HG03432 (cell line): Measurements from ENCODE around the gene TBC1D4.
"Not testable (repeated sequence)": the region's sequence is repeated elsewhere in the genome, so short reads cannot be mapped to it uniquely, and the experiment has no call there.

ENCODE experiments used
- ATAC-seq: cut with Tn5 transposase; IDR thresholded peaks from one replicate; pipeline ENCODE4 v1.9.1; 2021; ENCODE audit warnings: mild to moderate bottlenecking, moderate library complexity; ENCODE audit not compliant: unreplicated experiment

TBC1D4 gene

DNA sequence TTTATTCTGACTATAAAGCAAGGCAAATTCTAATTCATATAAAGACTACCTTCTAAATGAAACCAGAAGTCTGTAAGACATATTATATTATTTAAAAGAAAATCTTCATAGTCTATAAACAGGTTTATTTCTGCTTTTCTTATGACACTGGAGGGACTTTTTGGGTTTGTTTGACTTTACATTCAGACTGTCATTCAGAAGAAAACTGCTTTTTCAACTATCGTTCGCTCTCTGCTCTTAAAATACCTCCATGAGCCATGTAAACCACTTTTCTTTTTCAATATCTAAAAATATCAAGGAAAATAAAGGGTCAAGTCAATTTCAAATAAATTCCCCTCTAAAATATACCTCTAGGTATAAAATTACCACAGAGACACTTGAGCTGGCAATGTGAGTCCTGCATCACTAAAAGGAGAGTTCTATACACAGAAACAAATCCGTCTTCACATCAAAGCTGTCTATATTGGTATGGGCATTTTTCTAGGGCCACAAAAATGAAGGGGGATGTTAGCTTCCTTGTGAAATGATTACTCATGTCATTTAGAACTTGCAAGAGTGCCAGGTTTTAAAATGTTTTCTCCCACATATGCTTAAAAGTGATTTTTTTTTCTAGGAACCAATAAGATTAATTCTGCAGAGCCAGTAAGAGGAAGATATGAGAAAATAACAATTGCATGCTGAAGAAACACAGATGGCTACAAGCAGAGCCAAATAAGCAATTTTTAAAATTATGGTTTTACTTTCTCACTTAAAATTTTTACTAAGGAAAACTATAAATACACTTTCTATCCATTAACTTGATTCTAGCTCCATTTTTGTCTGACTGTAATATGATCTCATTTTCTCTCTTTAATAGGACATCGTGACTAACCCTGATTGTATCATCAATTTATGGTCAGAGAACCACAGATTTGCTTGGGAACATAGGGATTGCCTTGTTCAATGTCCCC is 181.8 kb downstream of the TBC1D4 start:
- peak; percentile 89 for ATAC-seq

- ATAC-seq: no peak
Observed at GRCh38 chr13:75299246-75299645, 182.7 kb downstream of the TBC1D4 start.

- no peak for ATAC-seq
Observed at GRCh38 chr13:75296641-75297040, 185.3 kb downstream of the TBC1D4 start.

DNA sequence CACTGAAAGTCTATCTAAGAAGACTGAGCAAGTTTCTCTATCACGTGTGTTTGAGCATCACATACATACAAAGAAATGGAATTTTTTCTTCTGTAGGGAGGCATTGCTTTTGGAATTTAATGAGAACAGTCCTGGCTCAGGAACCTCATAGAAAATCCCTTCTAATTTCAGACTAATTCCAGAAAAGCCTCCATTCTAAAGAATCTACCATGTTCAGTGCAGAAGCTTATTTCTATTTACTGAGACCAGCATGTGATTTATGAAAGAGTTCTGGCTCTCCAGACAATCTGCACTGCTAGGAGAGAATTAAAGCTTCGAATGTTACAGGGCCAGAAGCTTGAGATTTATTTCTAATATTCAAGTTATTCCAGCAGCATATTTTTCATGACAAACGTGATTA is 186.8 kb downstream of the TBC1D4 start:
- no peak for ATAC-seq

DNA sequence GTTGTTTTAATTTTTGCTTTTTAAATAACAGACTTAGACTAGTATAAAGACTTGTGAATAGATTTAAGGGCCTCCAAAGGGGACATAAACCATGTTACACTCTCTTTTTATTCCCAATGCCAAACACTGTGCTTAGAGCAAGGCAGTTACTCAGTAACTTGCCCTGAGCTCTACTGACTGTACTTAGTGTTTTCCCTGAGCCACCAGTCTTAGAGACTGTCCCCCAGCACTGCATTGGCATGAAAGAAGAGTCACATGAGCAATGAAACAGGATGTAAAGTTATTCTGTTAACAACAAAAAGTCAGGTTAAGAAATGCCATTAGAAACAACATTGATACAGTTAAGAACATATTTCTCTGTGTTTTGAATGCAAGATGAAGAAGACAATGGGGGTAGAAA is 187.9 kb downstream of the TBC1D4 start:
- peak; percentile 61 for ATAC-seq

DNA sequence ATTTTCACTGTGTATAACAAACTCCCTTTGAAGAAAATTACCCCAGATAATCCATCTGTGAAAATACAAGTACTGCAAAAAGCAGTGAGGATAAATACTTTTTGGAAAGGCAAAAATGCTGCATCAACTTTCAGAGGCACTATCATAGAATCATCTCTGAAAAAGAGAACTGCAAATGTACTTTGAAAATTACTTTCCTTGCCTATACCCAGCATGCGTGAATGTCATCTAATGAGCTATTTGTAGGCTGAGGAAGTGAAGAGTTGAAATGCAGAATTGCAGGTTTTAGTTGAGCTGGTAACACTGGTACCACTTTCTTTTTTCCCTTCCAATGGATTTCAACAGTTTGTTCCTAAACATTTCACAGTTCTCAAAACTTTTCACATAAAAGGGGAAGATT is 196.7 kb downstream of the TBC1D4 start:
- ATAC-seq: peak; percentile 76

DNA sequence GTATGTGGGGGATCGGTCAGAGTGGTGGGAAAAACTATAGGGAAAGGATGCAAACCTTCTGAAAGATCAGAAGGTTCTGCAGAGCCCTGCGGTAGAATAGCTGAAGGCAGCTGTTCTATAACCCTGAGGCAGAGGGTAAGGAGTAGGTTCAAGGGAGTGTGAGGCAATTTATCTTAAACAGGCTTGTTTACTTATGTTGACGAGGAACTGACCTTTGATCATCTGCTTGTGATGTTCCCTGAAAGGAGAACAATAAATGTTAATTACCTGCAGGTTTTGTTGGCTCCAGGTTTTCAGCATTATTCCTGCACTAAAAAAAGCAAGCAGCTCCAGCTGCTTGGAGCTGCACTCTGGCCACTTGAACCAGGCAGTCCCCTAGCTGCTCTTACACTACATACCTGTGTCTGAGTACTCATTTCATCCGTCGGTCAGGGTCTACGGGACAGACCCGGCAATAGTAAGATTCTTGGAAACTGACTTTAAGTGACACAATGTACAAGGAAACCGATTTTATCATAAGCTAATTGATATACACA is 202.1 kb downstream of the TBC1D4 start:
- ATAC-seq: no peak

GRCh38 chr13:75273695-75274094 is 208.3 kb downstream of the TBC1D4 start:
- not testable (repeated sequence) for ATAC-seq

- ATAC-seq: no peak
Observed at GRCh38 chr13:75271846-75272245, 210.1 kb downstream of the TBC1D4 start.

- ATAC-seq: not testable (repeated sequence)
Observed at GRCh38 chr13:75268481-75268880, 213.5 kb downstream of the TBC1D4 start.

DNA sequence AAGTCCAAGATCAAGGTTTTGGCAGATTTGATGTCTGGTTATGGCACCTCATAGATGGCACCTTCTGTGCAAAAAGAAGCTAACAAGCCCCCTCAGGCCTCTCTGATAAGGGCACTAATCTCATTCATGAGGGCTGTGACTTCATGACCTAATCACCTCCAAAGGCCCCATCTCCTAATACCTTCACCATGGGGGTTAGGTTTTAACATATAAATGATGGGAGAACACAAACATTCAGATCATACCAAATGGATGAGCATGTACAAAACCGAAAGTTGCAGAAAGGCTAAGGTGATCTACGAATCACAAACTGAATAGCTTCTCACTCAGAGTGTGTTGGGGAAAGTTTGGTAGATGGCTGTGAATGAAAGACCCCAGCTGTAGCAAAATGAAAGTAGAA is 217.4 kb downstream of the TBC1D4 start:
- ATAC-seq: no peak

GRCh38 chr13:75263741-75264407 is 218.1 kb downstream of the TBC1D4 start:
- ATAC-seq: no peak

GRCh38 chr13:75258159-75258782 is 223.7 kb downstream of the TBC1D4 start:
- ATAC-seq: peak; percentile 69

DNA sequence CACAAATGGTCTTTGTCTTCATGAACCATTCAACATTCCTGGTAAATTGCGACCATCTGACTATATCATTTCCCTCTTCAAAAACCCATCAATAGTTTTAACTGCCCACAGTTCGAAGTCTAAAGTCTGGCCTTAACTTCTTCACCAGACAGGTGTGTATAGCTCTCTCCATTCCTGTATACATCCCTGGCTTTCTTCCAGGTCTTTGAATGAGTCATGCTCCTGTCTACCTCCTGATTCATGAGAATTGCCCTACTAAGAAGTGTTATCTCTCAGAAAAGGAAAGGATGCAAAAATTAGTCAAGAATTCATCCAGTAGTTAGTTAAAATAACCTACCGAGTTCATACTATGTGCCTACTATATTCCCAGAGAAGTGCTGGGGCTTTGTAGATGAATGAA is 225.0 kb downstream of the TBC1D4 start:
- ATAC-seq: no peak

DNA sequence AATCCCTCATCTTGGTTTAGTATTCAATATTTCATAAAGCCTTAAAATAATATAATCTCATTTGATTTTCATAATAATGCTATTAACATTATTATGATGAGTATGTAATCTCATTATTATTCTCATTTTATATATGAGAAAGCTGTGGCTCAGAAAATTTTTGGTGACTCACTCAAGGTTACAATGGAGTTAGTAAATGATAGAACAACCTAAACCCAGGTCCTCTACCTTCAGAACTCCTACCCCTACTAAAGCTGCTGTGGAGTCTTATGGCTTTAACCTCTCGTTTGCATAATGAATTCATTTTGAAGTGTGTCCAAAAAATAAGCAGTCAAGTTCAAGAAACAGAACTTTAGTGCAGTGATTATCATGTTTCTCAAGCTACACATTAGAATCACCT is 226.3 kb downstream of the TBC1D4 start:
- ATAC-seq: no peak

DNA sequence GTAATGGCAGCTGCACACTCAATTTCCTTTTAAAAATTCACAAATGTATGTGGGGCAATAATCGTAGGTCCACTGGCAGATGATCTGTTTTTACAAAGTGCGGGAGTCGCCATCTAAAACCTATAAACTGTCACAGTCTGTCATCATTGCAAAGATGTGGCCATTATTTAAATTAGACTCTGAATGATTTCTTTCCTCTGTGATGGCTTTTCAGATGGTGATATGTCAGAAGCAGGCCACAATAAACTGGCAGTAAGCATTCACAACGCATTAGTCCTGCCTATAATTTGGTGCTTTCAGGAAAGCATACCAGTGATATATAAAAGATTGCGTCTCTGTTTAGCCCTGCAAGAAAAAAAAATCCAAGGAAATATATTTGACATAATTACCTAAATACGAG is 226.8 kb downstream of the TBC1D4 start:
- no peak for ATAC-seq

GRCh38 chr13:75251188-75251587 is 230.8 kb downstream of the TBC1D4 start:
- ATAC-seq: no peak

- ATAC-seq: no peak
Observed at GRCh38 chr13:75250526-75251178, 231.3 kb downstream of the TBC1D4 start.

- not testable (repeated sequence) for ATAC-seq
Observed at GRCh38 chr13:75245578-75245977, 236.4 kb downstream of the TBC1D4 start.

DNA sequence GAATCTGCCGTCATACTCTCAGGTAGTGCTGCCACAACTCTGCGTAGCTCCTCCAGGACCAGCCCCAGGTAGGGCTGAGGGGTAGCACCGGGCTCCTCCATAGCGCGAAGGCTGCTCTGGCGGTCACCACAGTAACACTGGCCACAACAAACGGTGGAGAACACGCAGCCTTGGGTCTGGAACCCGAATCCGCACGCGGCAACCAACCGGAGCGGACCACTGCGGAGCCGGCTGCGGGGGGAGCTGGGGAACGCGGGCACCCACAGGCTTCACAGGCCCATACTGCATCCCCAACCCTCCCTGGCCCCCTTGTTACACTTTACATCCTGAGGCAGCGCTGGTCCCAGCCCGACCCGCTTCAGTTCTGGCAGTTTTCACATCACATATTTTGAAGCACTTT is 241.7 kb downstream of the TBC1D4 start:
- ATAC-seq: not testable (repeated sequence)

GRCh38 chr13:75236774-75237173 is 245.2 kb downstream of the TBC1D4 start:
- ATAC-seq: no peak
